ENCODE data around the gene COL24A1.

COL24A1 gene

GRCh38 chr1:85940656-85941306 is 215.8 kb downstream of the COL24A1 start:
- Histone ChIP-seq H2AK5ac (ENCODE audit: low read depth, low read length) (no peak overlapping the region), H2AFZ (ENCODE audit: low read length) (no peak overlapping the region), H3K9me3 (replicated peaks in 1 of 2; ENCODE audit: control insufficient read depth in 2 of 2, insufficient read depth in 1 of 2, low read depth in 1 of 2, low read length in 2 of 2) (no peaks in the 10 kb centered on the region), H3K79me1 (ENCODE audit: low read depth, low read length) (no peaks in the 10 kb centered on the region), H4K8ac (ENCODE audit: low read depth, low read length) (no peak overlapping the region), H2BK120ac (ENCODE audit: low read depth, low read length) (no peak overlapping the region), H3K4me3 (ENCODE audit: low read length in 2 of 2) (no peak overlapping the region), H3K23ac (ENCODE audit: low read depth, low read length, poor library complexity) (no peak overlapping the region), H3K36me3 (replicated peaks in 1 of 2; ENCODE audit: control insufficient read depth in 2 of 2, insufficient read depth in 2 of 2, low read length in 2 of 2) (no peaks in the 10 kb centered on the region), H3K4me1 (ENCODE audit: control insufficient read depth in 2 of 2, insufficient read depth in 1 of 2, low read depth in 1 of 2, low read length in 2 of 2) (no peaks in the 10 kb centered on the region), H2BK15ac (ENCODE audit: low read length) (no peak overlapping the region), H3K27ac (replicated peaks; ENCODE audit: low read length) (no peak overlapping the region), H3K4ac (ENCODE audit: low read length) (no peak overlapping the region), H3K9ac (ENCODE audit: low read depth, low read length, poor library complexity) (no peak overlapping the region), H3K27me3 (ENCODE audit: control insufficient read depth in 3 of 3, insufficient read depth in 3 of 3, low read depth in 1 of 3, low read length in 3 of 3) (no peaks in the 10 kb centered on the region), H3K18ac (ENCODE audit: low read length) (no peak overlapping the region), H2BK12ac (ENCODE audit: low read length) (no peak overlapping the region), H2BK5ac (ENCODE audit: low read length) (no peak overlapping the region), H4K91ac (ENCODE audit: low read depth, low read length, poor library complexity) (no peak overlapping the region), H3K14ac (ENCODE audit: low read length) (no peak overlapping the region), H3K4me2 (ENCODE audit: insufficient read depth, low read length, poor library complexity, severe bottlenecking) (no peak overlapping the region)
- no peak for DNase-seq (ENCODE audit: low spot score)
- no CpG with 5 or more reads among the region's 2 CpGs for WGBS, 2 donors (ENCODE audit: extremely low coverage in 2 of 2, insufficient read length in 2 of 2, insufficient replicate concordance in 1 of 2)

- H3K4ac ChIP-seq (ENCODE audit: low read length): no peak overlapping the region
- H3K9ac ChIP-seq (ENCODE audit: low read depth, low read length, poor library complexity): no peak overlapping the region
Measured at GRCh38 chr1:85938829-85939228, 217.7 kb downstream of the COL24A1 start.

GRCh38 chr1:85936470-85936869 is 220.1 kb downstream of the COL24A1 start:
- Histone ChIP-seq H2BK15ac (ENCODE audit: low read length) (no peak overlapping the region), H2BK120ac (ENCODE audit: low read depth, low read length) (no peak overlapping the region), H3K9me3 (replicated peaks in 1 of 2; ENCODE audit: control insufficient read depth in 2 of 2, insufficient read depth in 1 of 2, low read depth in 1 of 2, low read length in 2 of 2) (no peaks in the 10 kb centered on the region), H4K91ac (ENCODE audit: low read depth, low read length, poor library complexity) (no peak overlapping the region), H3K18ac (ENCODE audit: low read length) (no peak overlapping the region), H3K4me3 (ENCODE audit: low read length in 2 of 2) (no peak overlapping the region), H3K36me3 (replicated peaks in 1 of 2; ENCODE audit: control insufficient read depth in 2 of 2, insufficient read depth in 2 of 2, low read length in 2 of 2) (no peaks in the 10 kb centered on the region), H3K14ac (ENCODE audit: low read length) (no peak overlapping the region), H2AFZ (ENCODE audit: low read length) (no peak overlapping the region), H3K23ac (ENCODE audit: low read depth, low read length, poor library complexity) (no peak overlapping the region), H3K27me3 (ENCODE audit: control insufficient read depth in 3 of 3, insufficient read depth in 3 of 3, low read depth in 1 of 3, low read length in 3 of 3) (no peaks in the 10 kb centered on the region), H3K4me1 (ENCODE audit: control insufficient read depth in 2 of 2, insufficient read depth in 1 of 2, low read depth in 1 of 2, low read length in 2 of 2) (no peaks in the 10 kb centered on the region), H3K79me1 (ENCODE audit: low read depth, low read length) (no peaks in the 10 kb centered on the region), H4K8ac (ENCODE audit: low read depth, low read length) (no peak overlapping the region), H3K9ac (ENCODE audit: low read depth, low read length, poor library complexity) (no peak overlapping the region), H3K4me2 (ENCODE audit: insufficient read depth, low read length, poor library complexity, severe bottlenecking) (no peak overlapping the region), H2BK5ac (ENCODE audit: low read length) (no peak overlapping the region), H2AK5ac (ENCODE audit: low read depth, low read length) (no peak overlapping the region), H3K27ac (replicated peaks; ENCODE audit: low read length) (no peak overlapping the region), H2BK12ac (ENCODE audit: low read length) (no peak overlapping the region), H3K4ac (ENCODE audit: low read length) (no peak overlapping the region)
- DNase-seq (ENCODE audit: low spot score): no peak
- WGBS, 2 donors (ENCODE audit: extremely low coverage in 2 of 2, insufficient read length in 2 of 2, insufficient replicate concordance in 1 of 2): no CpG with 5 or more reads among the region's 2 CpGs

More at GRCh38 chr1:85938829-85939228, 217.7 kb downstream of the COL24A1 start:
- H3K14ac ChIP-seq (ENCODE audit: low read length): no peak overlapping the region
- H3K9me3 ChIP-seq (replicated peaks in 1 of 2; ENCODE audit: control insufficient read depth in 2 of 2, insufficient read depth in 1 of 2, low read depth in 1 of 2, low read length in 2 of 2): no peaks in the 10 kb centered on the region
- H3K27me3 ChIP-seq (ENCODE audit: control insufficient read depth in 3 of 3, insufficient read depth in 3 of 3, low read depth in 1 of 3, low read length in 3 of 3): no peaks in the 10 kb centered on the region
- no peak overlapping the region for H3K4me2 ChIP-seq (ENCODE audit: insufficient read depth, low read length, poor library complexity, severe bottlenecking)
- no peaks in the 10 kb centered on the region for H3K4me1 ChIP-seq (ENCODE audit: control insufficient read depth in 2 of 2, insufficient read depth in 1 of 2, low read depth in 1 of 2, low read length in 2 of 2)
- no CpG with 5 or more reads among the region's 4 CpGs for WGBS, 2 donors (ENCODE audit: extremely low coverage in 2 of 2, insufficient read length in 2 of 2, insufficient replicate concordance in 1 of 2)
- no peak overlapping the region for H3K27ac ChIP-seq (replicated peaks; ENCODE audit: low read length)
- no peak overlapping the region for H2BK120ac ChIP-seq (ENCODE audit: low read depth, low read length)
- H4K91ac ChIP-seq (ENCODE audit: low read depth, low read length, poor library complexity): no peak overlapping the region
- H2AK5ac ChIP-seq (ENCODE audit: low read depth, low read length): no peak overlapping the region
- H4K8ac ChIP-seq (ENCODE audit: low read depth, low read length): no peak overlapping the region
- H2BK5ac ChIP-seq (ENCODE audit: low read length): no peak overlapping the region
- no peak for DNase-seq (ENCODE audit: low spot score)
- H2BK12ac ChIP-seq (ENCODE audit: low read length): no peak overlapping the region
- no peak overlapping the region for H3K4me3 ChIP-seq (ENCODE audit: low read length in 2 of 2)
- H2AFZ ChIP-seq (ENCODE audit: low read length): no peak overlapping the region
- no peak overlapping the region for H2BK15ac ChIP-seq (ENCODE audit: low read length)
- H3K79me1 ChIP-seq (ENCODE audit: low read depth, low read length): no peaks in the 10 kb centered on the region
- no peak overlapping the region for H3K18ac ChIP-seq (ENCODE audit: low read length)
- H3K23ac ChIP-seq (ENCODE audit: low read depth, low read length, poor library complexity): no peak overlapping the region
- no peaks in the 10 kb centered on the region for H3K36me3 ChIP-seq (replicated peaks in 1 of 2; ENCODE audit: control insufficient read depth in 2 of 2, insufficient read depth in 2 of 2, low read length in 2 of 2)

- Histone ChIP-seq H2AK5ac (ENCODE audit: low read depth, low read length) (no peak overlapping the region), H4K91ac (ENCODE audit: low read depth, low read length, poor library complexity) (no peak overlapping the region), H3K23ac (ENCODE audit: low read depth, low read length, poor library complexity) (no peak overlapping the region), H3K4me3 (ENCODE audit: low read length in 2 of 2) (no peak overlapping the region), H2BK12ac (ENCODE audit: low read length) (no peak overlapping the region), H3K4ac (ENCODE audit: low read length) (no peak overlapping the region), H2BK120ac (ENCODE audit: low read depth, low read length) (no peak overlapping the region), H2BK5ac (ENCODE audit: low read length) (no peak overlapping the region), H3K79me1 (ENCODE audit: low read depth, low read length) (no peaks in the 10 kb centered on the region), H3K27me3 (ENCODE audit: control insufficient read depth in 3 of 3, insufficient read depth in 3 of 3, low read depth in 1 of 3, low read length in 3 of 3) (no peaks in the 10 kb centered on the region), H3K4me1 (ENCODE audit: control insufficient read depth in 2 of 2, insufficient read depth in 1 of 2, low read depth in 1 of 2, low read length in 2 of 2) (no peaks in the 10 kb centered on the region), H3K36me3 (replicated peaks in 1 of 2; ENCODE audit: control insufficient read depth in 2 of 2, insufficient read depth in 2 of 2, low read length in 2 of 2) (no peaks in the 10 kb centered on the region), H3K9ac (ENCODE audit: low read depth, low read length, poor library complexity) (no peak overlapping the region), H4K8ac (ENCODE audit: low read depth, low read length) (no peak overlapping the region), H3K27ac (replicated peaks; ENCODE audit: low read length) (no peak overlapping the region), H3K14ac (ENCODE audit: low read length) (no peak overlapping the region), H3K9me3 (replicated peaks in 1 of 2; ENCODE audit: control insufficient read depth in 2 of 2, insufficient read depth in 1 of 2, low read depth in 1 of 2, low read length in 2 of 2) (no peaks in the 10 kb centered on the region), H3K4me2 (ENCODE audit: insufficient read depth, low read length, poor library complexity, severe bottlenecking) (no peak overlapping the region), H2BK15ac (ENCODE audit: low read length) (no peak overlapping the region), H3K18ac (ENCODE audit: low read length) (no peak overlapping the region), H2AFZ (ENCODE audit: low read length) (no peak overlapping the region)
- no CpG with 5 or more reads among the region's 1 CpG for WGBS, 2 donors (ENCODE audit: extremely low coverage in 2 of 2, insufficient read length in 2 of 2, insufficient replicate concordance in 1 of 2)
- no peak for DNase-seq (ENCODE audit: low spot score)
Measured at GRCh38 chr1:85936057-85936456, 220.5 kb downstream of the COL24A1 start.
